ENCODE measurements around the gene CNOT8. TPM values are rescaled to one million over a fixed set of nuclear protein-coding genes. Genes with fewer than 3 reads are reported as not detected.
A peak's percentile ranks its signal among the peaks of the same experiment; 100 is the strongest.
"Not testable (repeated sequence)": the region's sequence is repeated elsewhere in the genome, so short reads cannot be mapped to it uniquely, and the experiment has no call there.

CNOT8 gene
- total RNA-seq, 1 donor from 2014 or later = 101 TPM

GRCh38 chr5:154829589-154830218, 28.7 kb upstream of the CNOT8 start:
- H3K27me3 ChIP-seq = no peaks in the 10 kb centered on the region
- H3K4me1 ChIP-seq = peaks cover 10% of the 10 kb centered on the region
- no peak overlapping the region for H3K4me3 ChIP-seq
- DNase-seq (peak; percentile 71), ATAC-seq (peak; percentile 72)
- intact Hi-C loops (cut with DNase I) = no loop called here
- no peaks in the 10 kb centered on the region for H3K9me3 ChIP-seq
- H3K36me3 ChIP-seq = peaks cover 31% of the 10 kb centered on the region
- peak overlapping the region; percentile 37 for H3K27ac ChIP-seq
- no peak for TF ChIP-seq CTCF (IDR thresholded peaks at IDR 0.05)

- H3K4me1 ChIP-seq = peaks cover 15% of the 10 kb centered on the region
- DNase-seq = no peak
- no peaks in the 10 kb centered on the region for H3K27me3 ChIP-seq
- ATAC-seq = no peak
- TF ChIP-seq CTCF (IDR thresholded peaks at IDR 0.05) = no peak
- peak overlapping the region; percentile 37 for H3K27ac ChIP-seq
- peaks cover 26% of the 10 kb centered on the region for H3K36me3 ChIP-seq
- intact Hi-C loops (cut with DNase I) = no loop called here
- no peak overlapping the region for H3K4me3 ChIP-seq
- H3K9me3 ChIP-seq = no peaks in the 10 kb centered on the region
Measured at GRCh38 chr5:154830219-154830595, 28.2 kb upstream of the CNOT8 start.

GRCh38 chr5:154830596-154830995, 27.8 kb upstream of the CNOT8 start:
- Histone ChIP-seq H3K4me3 (no peak overlapping the region), H3K36me3 (peaks cover 25% of the 10 kb centered on the region), H3K9me3 (no peaks in the 10 kb centered on the region), H3K4me1 (peaks cover 19% of the 10 kb centered on the region), H3K27me3 (no peaks in the 10 kb centered on the region), H3K27ac (peak overlapping the region; percentile 37)
- DNase-seq (no peak), ATAC-seq (no peak)
- TF ChIP-seq CTCF (IDR thresholded peaks at IDR 0.05) = no peak
- intact Hi-C loops (cut with DNase I) = no loop called here

- intact Hi-C loops (cut with DNase I) = no loop called here
- no peak overlapping the region for H3K27ac ChIP-seq
- no peak overlapping the region for H3K4me3 ChIP-seq
- TF ChIP-seq CTCF (IDR thresholded peaks at IDR 0.05) = no peak
- H3K27me3 ChIP-seq = no peaks in the 10 kb centered on the region
- DNase-seq (no peak), ATAC-seq (no peak)
- peaks cover 19% of the 10 kb centered on the region for H3K4me1 ChIP-seq
- H3K9me3 ChIP-seq = no peaks in the 10 kb centered on the region
- H3K36me3 ChIP-seq = peaks cover 25% of the 10 kb centered on the region
Measured at GRCh38 chr5:154831451-154831850, 27.0 kb upstream of the CNOT8 start.

- H3K9me3 ChIP-seq; H3K27ac ChIP-seq; DNase-seq; H3K27me3 ChIP-seq; H3K4me3 ChIP-seq; intact Hi-C loops (cut with DNase I); ATAC-seq: not testable (repeated sequence)
- H3K36me3 ChIP-seq = peaks cover 35% of the 10 kb centered on the region
- H3K4me1 ChIP-seq = peaks cover 19% of the 10 kb centered on the region
Measured at GRCh38 chr5:154832804-154833203, 25.6 kb upstream of the CNOT8 start.

GRCh38 chr5:154834053-154834452, 24.4 kb upstream of the CNOT8 start:
- no peak for TF ChIP-seq CTCF (IDR thresholded peaks at IDR 0.05)
- peak overlapping the region; percentile 17 for H3K4me3 ChIP-seq
- H3K27me3 ChIP-seq = no peaks in the 10 kb centered on the region
- ATAC-seq (no peak), DNase-seq (no peak)
- peaks cover 47% of the 10 kb centered on the region for H3K36me3 ChIP-seq
- H3K27ac ChIP-seq = no peak overlapping the region
- peaks cover 19% of the 10 kb centered on the region for H3K4me1 ChIP-seq
- no peaks in the 10 kb centered on the region for H3K9me3 ChIP-seq
- intact Hi-C loops (cut with DNase I) = no loop called here

GRCh38 chr5:154835701-154836052, 22.8 kb upstream of the CNOT8 start:
- not testable (repeated sequence) for ATAC-seq, H3K4me3 ChIP-seq
- H3K27ac ChIP-seq = peak overlapping the region; percentile 39

More at GRCh38 chr5:154835701-154836052, 22.8 kb upstream of the CNOT8 start:
- H3K9me3 ChIP-seq; H3K27me3 ChIP-seq; intact Hi-C loops (cut with DNase I); DNase-seq: not testable (repeated sequence)
- Histone ChIP-seq H3K4me1 (peaks cover 10% of the 10 kb centered on the region), H3K36me3 (peaks cover 41% of the 10 kb centered on the region)
